Measurements from ENCODE around the gene FAM162A.

The FAM162A gene

GRCh38 chr3:122391681-122392446 is 7.9 kb downstream of the FAM162A start:
- TF ChIP-seq SIN3A (IDR thresholded peaks at IDR 0.05; ENCODE audit: borderline replicate concordance, insufficient read depth, low read length) (no peak), POLR2AphosphoS5 (IDR thresholded peaks at IDR 0.05; ENCODE audit: low read depth, low read length) (no peak), REST (IDR thresholded peaks at IDR 0.05; ENCODE audit: insufficient read depth in 1 of 2, low read depth in 2 of 2, low read length in 2 of 2) (no peak), TAF1 (IDR thresholded peaks at IDR 0.05; ENCODE audit: borderline replicate concordance, insufficient read depth, low read length) (no peak), FOXP2 (optimal IDR thresholded peaks at IDR 0.05; ENCODE audit: borderline replicate concordance, extremely low read depth, extremely low read length, insufficient read depth) (no peak)

GRCh38 chr3:122392868-122393844 is 9.2 kb downstream of the FAM162A start:
- TF ChIP-seq REST (IDR thresholded peaks at IDR 0.05; ENCODE audit: insufficient read depth in 1 of 2, low read depth in 2 of 2, low read length in 2 of 2) (no peak), POLR2AphosphoS5 (IDR thresholded peaks at IDR 0.05; ENCODE audit: low read depth, low read length) (no peak), FOXP2 (optimal IDR thresholded peaks at IDR 0.05; ENCODE audit: borderline replicate concordance, extremely low read depth, extremely low read length, insufficient read depth) (no peak), TAF1 (IDR thresholded peaks at IDR 0.05; ENCODE audit: borderline replicate concordance, insufficient read depth, low read length) (no peak), SIN3A (IDR thresholded peaks at IDR 0.05; ENCODE audit: borderline replicate concordance, insufficient read depth, low read length) (no peak)

- TF ChIP-seq POLR2AphosphoS5 (IDR thresholded peaks at IDR 0.05; ENCODE audit: low read depth, low read length) (no peak), REST (IDR thresholded peaks at IDR 0.05; ENCODE audit: insufficient read depth in 1 of 2, low read depth in 2 of 2, low read length in 2 of 2) (no peak), FOXP2 (optimal IDR thresholded peaks at IDR 0.05; ENCODE audit: borderline replicate concordance, extremely low read depth, extremely low read length, insufficient read depth) (no peak), SIN3A (IDR thresholded peaks at IDR 0.05; ENCODE audit: borderline replicate concordance, insufficient read depth, low read length) (no peak)
Observed at GRCh38 chr3:122394173-122394572, 10.2 kb downstream of the FAM162A start.

- TF ChIP-seq REST (IDR thresholded peaks at IDR 0.05; ENCODE audit: insufficient read depth in 1 of 2, low read depth in 2 of 2, low read length in 2 of 2) (no peak), SIN3A (IDR thresholded peaks at IDR 0.05; ENCODE audit: borderline replicate concordance, insufficient read depth, low read length) (no peak), TAF1 (IDR thresholded peaks at IDR 0.05; ENCODE audit: borderline replicate concordance, insufficient read depth, low read length) (no peak), FOXP2 (optimal IDR thresholded peaks at IDR 0.05; ENCODE audit: borderline replicate concordance, extremely low read depth, extremely low read length, insufficient read depth) (no peak), POLR2AphosphoS5 (IDR thresholded peaks at IDR 0.05; ENCODE audit: low read depth, low read length) (no peak)
Observed at GRCh38 chr3:122395582-122395981, 11.6 kb downstream of the FAM162A start.
